ENCODE measurements around the gene SUCLG2. TPM values are rescaled to one million over a fixed set of nuclear protein-coding genes. Genes with fewer than 3 reads are reported as not detected.

The SUCLG2 gene
- total and polyA plus RNA-seq, 9 of the 15 experiments (the other 6 are each of a cell fraction or from before 2014, with no cell fraction given): 10.1 to 41.4 (median 29.0) TPM

GRCh38 chr3:67699882-67700281, 45.5 kb upstream of the SUCLG2 start (continued):
- TF ChIP-seq ZBTB33 (CRISPR knock-in tag; IDR thresholded peaks at IDR 0.05) (no peak), HNRNPL (IDR thresholded peaks at IDR 0.05; ENCODE audit: low read depth, low read length) (no peak), NR4A1 (CRISPR knock-in tag; IDR thresholded peaks at IDR 0.05) (no peak), NR4A1 (tag; IDR thresholded peaks at IDR 0.05) (no peak), RBBP5 (IDR thresholded peaks at IDR 0.05; ENCODE audit: borderline replicate concordance, insufficient read depth, low read length, poor library complexity, severe bottlenecking) (no peak)

GRCh38 chr3:67692621-67693020, 38.2 kb upstream of the SUCLG2 start:
- Histone ChIP-seq H3K4me3 (no peak overlapping the region), H3K36me3 (ENCODE audit: control insufficient read depth, insufficient read depth, low read length) (no peaks in the 10 kb centered on the region), H3K27me3 (ENCODE audit: control insufficient read depth in 2 of 2, insufficient read depth in 2 of 2, low read length in 2 of 2) (no peaks in the 10 kb centered on the region), H3K9me1 (ENCODE audit: control insufficient read depth, insufficient read depth, low read length) (no peaks in the 10 kb centered on the region), H2AFZ (ENCODE audit: low read depth, low read length) (no peak overlapping the region), H4K20me1 (replicated peaks; ENCODE audit: control insufficient read depth, insufficient read depth, low read length) (no peaks in the 10 kb centered on the region; the same call in 1 of the 2 replicates), H3K9ac (ENCODE audit: insufficient read depth in 1 of 2, low read depth in 2 of 2, low read length in 2 of 2) (no peak overlapping the region), H3K27ac (ENCODE audit: extremely low read depth, low read depth, low read length) (no peak overlapping the region), H3K9me3 (replicated peaks; ENCODE audit: control insufficient read depth, insufficient read depth, low read depth, low read length) (no peaks in the 10 kb centered on the region), H3K4me1 (replicated peaks in 1 of 2; ENCODE audit: control insufficient read depth in 2 of 2, insufficient read depth in 2 of 2, low read length in 2 of 2) (no peaks in the 10 kb centered on the region), H3K4me2 (ENCODE audit: insufficient read depth, low read length) (no peak overlapping the region), H3K79me2 (ENCODE audit: control insufficient read depth, insufficient read depth, low read length) (no peaks in the 10 kb centered on the region)
- no peak for FAIRE-seq
- WGBS (ENCODE audit: insufficient coverage, low coverage, missing lambda C conversion rate): 5% methylated on average over 4 of the region's 4 CpGs
- BruUV-seq (replicated peaks): no TSS peak
- in situ Hi-C loops (cut with MboI): no loop called here
- ChIA-PET POLR2A (no interaction called here), CTCF (ENCODE audit: low intra/inter-chr PET ratio) (no interaction called here)
- intact Hi-C loops (cut with micrococcal nuclease): no loop called here
- no peak for DNase-seq (ENCODE audit: extremely low read depth in 1 of 4, low spot score in 3 of 4)
- no peak for ATAC-seq
- TF ChIP-seq ZC3H11A (IDR thresholded peaks at IDR 0.05; ENCODE audit: low read depth, low read length): no peak
- no peak for TF ChIP-seq YBX1 (IDR thresholded peaks at IDR 0.05)
- no peak for TF ChIP-seq SIN3A (IDR thresholded peaks at IDR 0.05; ENCODE audit: borderline replicate concordance in 2 of 2, control insufficient read depth in 1 of 2, low read depth in 2 of 2, low read length in 2 of 2)
- no peak for TF ChIP-seq CREB3L1 (IDR thresholded peaks at IDR 0.05; ENCODE audit: borderline replicate concordance, low read depth)
- TF ChIP-seq FOS (IDR thresholded peaks at IDR 0.05; ENCODE audit: extremely low read depth, insufficient read length): no peak

All from K562 (cell line).